Panc1 (cell line): Measurements from ENCODE around the gene GPD1. TPM values are rescaled to one million over a fixed set of nuclear protein-coding genes. Genes with fewer than 3 reads are reported as not detected.

Experiments
- ATAC-seq: fragments of 200-7000 bp; cut with Tn5 transposase; 2 replicates; pipeline ENCODE4 v1.9.1; 2020; ENCODE audit warnings: mild to moderate bottlenecking, moderate library complexity
- BruUV-seq: library from RNA; stranded (reverse); fragments of 400-500 nt; replicated peaks from 2 replicates; lab custom pipeline; 2021; lab: Mats Ljungman, UMichigan
- CTCF ChIA-PET: fragments of 300-600 bp; sonication (Branson Sonifier 250); formaldehyde crosslinking; loops from one replicate; lab custom pipeline; 2022; ENCODE audit warnings: antibody characterized with exemption; lab: Charles Lee
- POLR2A ChIA-PET: fragments of 300-600 bp; sonication (Branson Sonifier 250); formaldehyde crosslinking; loops from one replicate; lab custom pipeline; 2022; ENCODE audit warnings: antibody characterized with exemption; lab: Charles Lee
- DNase-seq: peaks from one replicate; pipeline ENCODE4 v3.0.0-alpha.2; 2010; ENCODE audit warnings: low read depth, low spot score
- H3K27ac ChIP-seq: 2 replicates; pipeline ENCODE4 v1.5.1; 2011; ENCODE audit warnings: mild to moderate bottlenecking, low read length, inconsistent platforms
- H3K27me3 ChIP-seq: fragments of 200-500 bp; sonication (Bioruptor generic); 2 replicates; pipeline ENCODE4 v1.6.0; 2014; ENCODE audit warnings: low read length, inconsistent platforms; ENCODE audit not compliant: control insufficient read depth, insufficient read depth
- H3K36me3 ChIP-seq: fragments of 200-500 bp; sonication (Bioruptor generic); 2 replicates; pipeline ENCODE4 v1.5.1; 2014; ENCODE audit warnings: inconsistent platforms, mild to moderate bottlenecking, low read length, moderate library complexity; ENCODE audit not compliant: control insufficient read depth, insufficient read depth
- H3K4me1 ChIP-seq: 2 replicates; pipeline ENCODE4 v1.5.1; 2011; ENCODE audit warnings: inconsistent platforms, mild to moderate bottlenecking, low read length, moderate library complexity; ENCODE audit not compliant: control insufficient read depth, insufficient read depth
- H3K4me3 ChIP-seq, 2 experiments: 2 replicates each; pipeline ENCODE4 v1.5.1; 2011 to 2012; ENCODE audit warnings: low read depth in 2 of 2, low read length in 2 of 2, mild to moderate bottlenecking in 2 of 2, inconsistent platforms in 1 of 2, moderate library complexity in 1 of 2
- H3K9me3 ChIP-seq: fragments of 200-500 bp; sonication (Bioruptor generic); 2 replicates; pipeline ENCODE4 v1.5.1; 2014; ENCODE audit warnings: low read depth, mild to moderate bottlenecking, inconsistent platforms, low read length, moderate library complexity; ENCODE audit not compliant: control insufficient read depth, insufficient read depth
- POLR2AphosphoS5 ChIP-seq: IDR thresholded peaks from 2 replicates; pipeline ENCODE4 v1.6.1; 2012; ENCODE audit warnings: mild to moderate bottlenecking, low read depth, low read length, moderate library complexity
- SIN3A ChIP-seq: IDR thresholded peaks from 2 replicates; pipeline ENCODE4 v1.6.1; 2012; ENCODE audit warnings: low read depth, mild to moderate bottlenecking, low read length, moderate library complexity, borderline replicate concordance; ENCODE audit not compliant: insufficient read depth
- TCF7L2 ChIP-seq: IDR thresholded peaks from 2 replicates; pipeline ENCODE4 v1.6.1; 2011; ENCODE audit warnings: mild to moderate bottlenecking, low read depth, low read length, inconsistent platforms
- in situ Hi-C: cut with HindIII; loops from 2 replicates; pipeline ENCODE4 v1.10.0; 2016; ENCODE audit warnings: low sequenced_read_pairs, low pct_unique_long_range_greater_than_20kb
- intact Hi-C: fragments of 100-400 bp; cut with micrococcal nuclease; formaldehyde crosslinking; loops from one replicate; pipeline ENCODE4 v1.10.0; 2022; ENCODE audit not compliant: unreplicated experiment
- total RNA-seq: library from RNA; stranded (reverse); gene quantifications from one replicate; pipeline ENCODE4 v1.2.1, GENCODE V29; 2021; ENCODE audit not compliant: unreplicated experiment
- TF ChIP-seq, protein P1 (sequence below): fragments of 450-650 bp; IDR thresholded peaks from 2 replicates; pipeline ENCODE4 v1.5.1; 2017; ENCODE audit warnings: mild to moderate bottlenecking
- TF ChIP-seq, protein P2 (sequence below), 2 experiments: IDR thresholded peaks; 2 replicates each; pipeline ENCODE4 v1.6.1; 2011 to 2012; ENCODE audit warnings: low read depth in 2 of 2, control low read depth in 1 of 2, low read length in 1 of 2, mild to moderate bottlenecking in 1 of 2, moderate library complexity in 1 of 2; ENCODE audit not compliant: insufficient read depth in 1 of 2

Gene GPD1
- total RNA-seq, 1 experiment from 2014 or later = 0.28 TPM

DNA sequence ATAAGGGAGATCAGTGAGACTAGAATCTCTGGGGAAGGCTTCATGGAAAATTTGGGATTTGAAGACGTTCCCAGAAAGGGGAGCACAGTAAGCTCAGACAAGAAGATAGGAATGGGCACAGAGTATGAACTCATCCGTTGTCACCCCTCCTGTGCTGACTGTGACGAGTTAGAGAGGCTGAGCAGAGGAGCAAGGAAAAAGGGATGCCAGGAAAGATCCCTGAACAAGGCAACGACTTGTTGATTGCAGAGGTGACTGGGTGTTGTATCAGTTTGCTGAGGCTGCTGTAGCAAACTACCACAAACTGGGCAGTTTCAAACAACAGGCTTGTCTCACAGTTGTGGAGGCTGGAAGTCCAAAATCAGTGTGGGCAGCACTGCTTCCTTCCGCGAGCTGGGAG is 5.9 kb upstream of the GPD1 start:
- no TSS peak for BruUV-seq
- H3K36me3 ChIP-seq = peaks cover 3% of the 10 kb centered on the region; the same call in 1 of the 2 replicates

DNA sequence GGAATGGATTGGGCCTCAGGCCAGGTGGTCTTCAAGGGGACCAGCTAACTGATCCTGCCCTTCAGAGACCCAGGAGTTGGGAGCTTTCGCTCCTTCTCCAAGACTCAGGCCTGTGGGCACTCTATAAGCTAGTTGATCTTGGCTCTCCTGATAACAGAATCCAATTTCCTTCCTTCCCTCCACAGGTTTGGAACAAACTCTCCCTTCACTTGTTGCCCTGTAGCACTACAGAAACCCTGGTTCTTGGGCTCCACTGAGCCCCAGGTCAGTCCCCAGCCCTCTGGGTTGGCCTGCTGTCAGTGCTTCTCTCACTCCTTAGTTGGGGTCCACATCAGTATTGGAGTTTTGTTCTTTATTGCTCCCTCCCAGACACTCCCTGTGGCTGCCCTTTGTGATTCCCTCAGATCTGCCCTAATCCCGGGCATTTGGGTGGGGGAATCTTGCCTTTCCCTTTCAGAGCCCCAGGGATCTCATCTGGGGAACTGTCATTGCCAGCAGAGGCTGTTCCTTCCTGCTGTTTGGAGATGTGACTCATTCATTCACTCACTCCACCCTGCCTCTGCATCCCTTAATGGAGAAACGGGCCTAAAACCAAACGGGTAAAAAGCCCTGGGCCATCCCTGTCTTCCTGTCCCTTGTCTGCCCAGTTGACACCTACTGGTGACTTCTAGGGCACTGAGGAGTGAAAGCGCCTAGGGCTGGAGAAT is 4.4 kb upstream of the GPD1 start:
- CTCF ChIA-PET = no interaction called here
- Histone ChIP-seq H3K9me3 (no peaks in the 10 kb centered on the region), H3K36me3 (peaks cover 3% of the 10 kb centered on the region; the same call in 1 of the 2 replicates), H3K27ac (no peak overlapping the region), H3K4me1 (peaks cover 7% of the 10 kb centered on the region; the same call in 1 of the 2 replicates), H3K27me3 (no peaks in the 10 kb centered on the region), H3K4me3 (no peak overlapping the region)
- in situ Hi-C loops (no loop called here), intact Hi-C loops (no loop called here)
- BruUV-seq = TSS peak; percentile 13
- DNase-seq (no peak), ATAC-seq (no peak)
- POLR2A ChIA-PET = no interaction called here
- TF ChIP-seq TCF7L2 (no peak), POLR2AphosphoS5 (no peak), SIN3A (no peak)
- TF ChIP-seq, protein P1, sequence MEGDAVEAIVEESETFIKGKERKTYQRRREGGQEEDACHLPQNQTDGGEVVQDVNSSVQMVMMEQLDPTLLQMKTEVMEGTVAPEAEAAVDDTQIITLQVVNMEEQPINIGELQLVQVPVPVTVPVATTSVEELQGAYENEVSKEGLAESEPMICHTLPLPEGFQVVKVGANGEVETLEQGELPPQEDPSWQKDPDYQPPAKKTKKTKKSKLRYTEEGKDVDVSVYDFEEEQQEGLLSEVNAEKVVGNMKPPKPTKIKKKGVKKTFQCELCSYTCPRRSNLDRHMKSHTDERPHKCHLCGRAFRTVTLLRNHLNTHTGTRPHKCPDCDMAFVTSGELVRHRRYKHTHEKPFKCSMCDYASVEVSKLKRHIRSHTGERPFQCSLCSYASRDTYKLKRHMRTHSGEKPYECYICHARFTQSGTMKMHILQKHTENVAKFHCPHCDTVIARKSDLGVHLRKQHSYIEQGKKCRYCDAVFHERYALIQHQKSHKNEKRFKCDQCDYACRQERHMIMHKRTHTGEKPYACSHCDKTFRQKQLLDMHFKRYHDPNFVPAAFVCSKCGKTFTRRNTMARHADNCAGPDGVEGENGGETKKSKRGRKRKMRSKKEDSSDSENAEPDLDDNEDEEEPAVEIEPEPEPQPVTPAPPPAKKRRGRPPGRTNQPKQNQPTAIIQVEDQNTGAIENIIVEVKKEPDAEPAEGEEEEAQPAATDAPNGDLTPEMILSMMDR = no peak
- TF ChIP-seq, protein P2, sequence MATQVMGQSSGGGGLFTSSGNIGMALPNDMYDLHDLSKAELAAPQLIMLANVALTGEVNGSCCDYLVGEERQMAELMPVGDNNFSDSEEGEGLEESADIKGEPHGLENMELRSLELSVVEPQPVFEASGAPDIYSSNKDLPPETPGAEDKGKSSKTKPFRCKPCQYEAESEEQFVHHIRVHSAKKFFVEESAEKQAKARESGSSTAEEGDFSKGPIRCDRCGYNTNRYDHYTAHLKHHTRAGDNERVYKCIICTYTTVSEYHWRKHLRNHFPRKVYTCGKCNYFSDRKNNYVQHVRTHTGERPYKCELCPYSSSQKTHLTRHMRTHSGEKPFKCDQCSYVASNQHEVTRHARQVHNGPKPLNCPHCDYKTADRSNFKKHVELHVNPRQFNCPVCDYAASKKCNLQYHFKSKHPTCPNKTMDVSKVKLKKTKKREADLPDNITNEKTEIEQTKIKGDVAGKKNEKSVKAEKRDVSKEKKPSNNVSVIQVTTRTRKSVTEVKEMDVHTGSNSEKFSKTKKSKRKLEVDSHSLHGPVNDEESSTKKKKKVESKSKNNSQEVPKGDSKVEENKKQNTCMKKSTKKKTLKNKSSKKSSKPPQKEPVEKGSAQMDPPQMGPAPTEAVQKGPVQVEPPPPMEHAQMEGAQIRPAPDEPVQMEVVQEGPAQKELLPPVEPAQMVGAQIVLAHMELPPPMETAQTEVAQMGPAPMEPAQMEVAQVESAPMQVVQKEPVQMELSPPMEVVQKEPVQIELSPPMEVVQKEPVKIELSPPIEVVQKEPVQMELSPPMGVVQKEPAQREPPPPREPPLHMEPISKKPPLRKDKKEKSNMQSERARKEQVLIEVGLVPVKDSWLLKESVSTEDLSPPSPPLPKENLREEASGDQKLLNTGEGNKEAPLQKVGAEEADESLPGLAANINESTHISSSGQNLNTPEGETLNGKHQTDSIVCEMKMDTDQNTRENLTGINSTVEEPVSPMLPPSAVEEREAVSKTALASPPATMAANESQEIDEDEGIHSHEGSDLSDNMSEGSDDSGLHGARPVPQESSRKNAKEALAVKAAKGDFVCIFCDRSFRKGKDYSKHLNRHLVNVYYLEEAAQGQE (IDR thresholded peaks at IDR 0.05; ENCODE audit: insufficient read depth in 1 of 2, low read depth in 2 of 2, low read length in 1 of 2) = no peak

More for the DNA sequence above, 5.9 kb upstream of the GPD1 start:
- Histone ChIP-seq H3K27ac (no peak overlapping the region), H3K4me3 (no peak overlapping the region), H3K27me3 (no peaks in the 10 kb centered on the region), H3K9me3 (no peaks in the 10 kb centered on the region), H3K4me1 (peaks cover 7% of the 10 kb centered on the region; the same call in 1 of the 2 replicates)
- TF ChIP-seq TCF7L2 (no peak), SIN3A (no peak), POLR2AphosphoS5 (no peak)
- TF ChIP-seq, protein P1 = no peak
- TF ChIP-seq, protein P2 (IDR thresholded peaks at IDR 0.05; ENCODE audit: insufficient read depth in 1 of 2, low read depth in 2 of 2, low read length in 1 of 2) = no peak
- intact Hi-C loops (no loop called here), in situ Hi-C loops (no loop called here)
- ChIA-PET POLR2A (no interaction called here), CTCF (no interaction called here)
- no peak for DNase-seq
- no peak for ATAC-seq
